Left lung (tissue), 10 donors: ENCODE measurements around the gene DDX51. TPM values are rescaled to one million over a fixed set of nuclear protein-coding genes. Genes with fewer than 3 reads are reported as not detected.

Experiments
- ATAC-seq: fragments of 200-7000 bp; cut with Tn5 transposase; one replicate; pipeline ENCODE4 v1.9.1; 2020; ENCODE audit warnings: moderate library complexity
- DNase-seq, 4 donors: peaks; one replicate each; pipeline ENCODE4 v3.0.0-alpha.2; 2013 to 2020
- H3K27ac ChIP-seq, 2 donors: fragments of 200-600 bp; sonication (generic) in 1 of 2; one replicate each; pipeline versions ENCODE4 v1.5.0 to v1.8.0; 2020 to 2021
- H3K27me3 ChIP-seq, 2 donors: fragments of 200-600 bp; sonication (generic) in 1 of 2; one replicate each; pipeline versions ENCODE4 v1.5.0 to v1.8.0; 2020 to 2021
- H3K36me3 ChIP-seq, 2 donors: fragments of 200-600 bp; sonication (generic) in 1 of 2; one replicate each; pipeline versions ENCODE4 v1.5.0 to v1.8.0; 2020 to 2021
- H3K4me1 ChIP-seq, 2 donors: fragments of 200-600 bp; one replicate each; pipeline ENCODE4 v1.8.0; 2021
- H3K4me3 ChIP-seq, 2 donors: fragments of 200-600 bp; sonication (generic) in 1 of 2; one replicate each; pipeline versions ENCODE4 v1.5.0 to v1.8.0; 2020 to 2021; ENCODE audit warnings: mild to moderate bottlenecking in 1 of 2
- H3K9me3 ChIP-seq, 2 donors: fragments of 200-600 bp; sonication (generic) in 1 of 2; one replicate each; pipeline versions ENCODE4 v1.5.0 to v1.8.0; 2020 to 2021
- intact Hi-C, 2 donors: fragments of 100-400 bp; cut with DNase I; formaldehyde crosslinking; loops; one replicate each; pipeline versions ENCODE4 v1.11.2 to v1.14.2; 2022
- polyA plus RNA-seq, 6 donors: library from polyadenylated mRNA; unstranded; fragments of 120-200 nt; gene quantifications; one replicate each; pipeline ENCODE4 v1.2.1, GENCODE V29; 2013; ENCODE audit not compliant: insufficient read length in 6 of 6
- total RNA-seq, 2 donors: library from RNA; stranded (reverse); fragmentation: NEBNext Ultra II Directional; extraction: Animal tissue kit (Norgen Biotek cat#: 25700); gene quantifications; one replicate each; pipeline ENCODE4 v1.2.1, GENCODE V29; 2021
- TF ChIP-seq, protein P1 (sequence below), 2 donors: fragments of 200-600 bp; sonication (generic) in 1 of 2; IDR thresholded peaks; one replicate each; pipeline versions ENCODE4 v1.5.0 to v1.8.0; 2021; ENCODE audit warnings: antibody characterized with exemption in 2 of 2
- donor health status: DM: no; HTN: yes; CAD: no.
- donor health status: DM: no; HTN: no; CAD: no.

DDX51 gene
- total and polyA plus RNA-seq, 8 donors: 11.7 to 27.6 (median 18.6) TPM

DNA sequence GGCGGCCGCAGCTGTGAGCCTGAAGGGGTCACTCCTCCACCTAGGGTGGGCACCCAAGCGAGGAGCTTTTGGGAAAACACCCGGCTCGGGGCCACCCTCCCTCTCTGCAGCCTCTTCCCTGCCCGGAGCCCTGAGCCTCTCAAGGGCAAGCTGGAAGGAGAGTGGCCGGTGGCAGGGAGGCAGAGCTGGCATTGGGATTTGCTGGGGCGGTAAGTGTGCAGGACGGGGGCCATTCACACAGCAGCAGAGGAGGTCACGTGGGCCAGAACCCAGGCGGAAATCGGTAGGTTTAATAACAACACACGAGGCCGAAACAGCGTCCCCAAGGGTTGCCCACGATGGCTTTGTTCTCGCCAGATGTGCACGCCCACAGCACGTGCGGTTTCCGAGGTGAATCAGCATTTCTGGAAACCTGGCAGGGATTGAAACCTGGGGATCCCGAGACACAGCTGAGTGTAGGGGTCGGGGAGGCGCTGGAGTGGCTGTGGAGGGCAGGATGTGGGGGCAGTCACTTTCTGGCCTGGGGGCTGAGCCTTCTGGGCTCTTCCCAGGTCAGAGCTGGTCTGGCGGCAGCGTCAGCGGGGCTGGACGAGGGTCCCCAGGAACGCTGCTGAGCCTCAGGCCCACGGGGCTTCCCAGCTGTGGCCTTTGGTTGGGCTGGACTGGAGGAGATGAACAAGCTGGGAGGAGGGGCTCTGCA is 23.6 kb upstream of the DDX51 start:
- intact Hi-C loops: no loop called here

DNA sequence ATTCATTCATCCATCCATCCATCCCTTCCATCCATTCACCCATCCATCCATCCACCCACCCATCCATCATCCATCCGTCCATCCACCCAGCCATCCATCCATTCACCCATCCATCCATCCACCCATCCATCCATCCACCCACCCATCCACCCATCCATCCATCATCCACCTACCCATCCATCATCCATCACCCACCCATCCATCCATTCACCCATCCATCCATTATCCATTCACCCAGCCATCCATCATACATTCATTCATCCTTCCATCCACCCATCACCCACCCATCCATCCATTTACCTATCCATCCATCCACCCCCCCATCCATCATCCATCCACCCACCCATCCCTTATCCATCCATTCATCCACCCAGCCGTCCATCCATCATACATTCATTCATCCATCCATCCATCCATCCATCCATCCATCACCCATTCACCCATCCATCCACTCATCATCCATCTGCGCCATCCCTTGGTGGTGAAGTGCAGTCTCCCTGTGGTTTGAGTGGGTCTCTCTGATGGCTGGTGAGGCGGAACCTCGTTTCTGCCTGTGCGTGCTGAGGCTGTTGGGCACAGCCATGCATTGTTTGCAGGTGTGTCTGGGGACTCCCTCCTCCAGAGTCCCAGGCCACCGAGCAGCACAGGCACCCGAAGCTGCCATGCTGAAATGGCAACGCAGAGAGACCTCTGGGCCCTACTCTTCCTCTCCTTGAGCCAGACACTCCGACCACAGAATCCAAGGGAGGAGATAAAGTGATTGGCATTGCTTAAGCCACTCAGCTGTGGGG is 22.9 kb upstream of the DDX51 start:
- peaks cover 0 to 63% of the 10 kb centered on the region in 2 donors for H3K27me3 ChIP-seq
- H3K9me3 ChIP-seq: no peaks in the 10 kb centered on the region
- no peak overlapping the region for H3K27ac ChIP-seq
- intact Hi-C loops: no loop called here
- TF ChIP-seq, protein P1, sequence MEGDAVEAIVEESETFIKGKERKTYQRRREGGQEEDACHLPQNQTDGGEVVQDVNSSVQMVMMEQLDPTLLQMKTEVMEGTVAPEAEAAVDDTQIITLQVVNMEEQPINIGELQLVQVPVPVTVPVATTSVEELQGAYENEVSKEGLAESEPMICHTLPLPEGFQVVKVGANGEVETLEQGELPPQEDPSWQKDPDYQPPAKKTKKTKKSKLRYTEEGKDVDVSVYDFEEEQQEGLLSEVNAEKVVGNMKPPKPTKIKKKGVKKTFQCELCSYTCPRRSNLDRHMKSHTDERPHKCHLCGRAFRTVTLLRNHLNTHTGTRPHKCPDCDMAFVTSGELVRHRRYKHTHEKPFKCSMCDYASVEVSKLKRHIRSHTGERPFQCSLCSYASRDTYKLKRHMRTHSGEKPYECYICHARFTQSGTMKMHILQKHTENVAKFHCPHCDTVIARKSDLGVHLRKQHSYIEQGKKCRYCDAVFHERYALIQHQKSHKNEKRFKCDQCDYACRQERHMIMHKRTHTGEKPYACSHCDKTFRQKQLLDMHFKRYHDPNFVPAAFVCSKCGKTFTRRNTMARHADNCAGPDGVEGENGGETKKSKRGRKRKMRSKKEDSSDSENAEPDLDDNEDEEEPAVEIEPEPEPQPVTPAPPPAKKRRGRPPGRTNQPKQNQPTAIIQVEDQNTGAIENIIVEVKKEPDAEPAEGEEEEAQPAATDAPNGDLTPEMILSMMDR (IDR thresholded peaks at IDR 0.05): no peak
- ATAC-seq (no peak), DNase-seq (no peak)
- no peaks in the 10 kb centered on the region for H3K36me3 ChIP-seq
- peaks cover 6 to 18% of the 10 kb centered on the region in 2 donors for H3K4me1 ChIP-seq
- H3K4me3 ChIP-seq: no peak overlapping the region

More for the DNA sequence above, 23.6 kb upstream of the DDX51 start:
- peaks cover 5 to 11% of the 10 kb centered on the region in 2 donors for H3K4me1 ChIP-seq
- H3K4me3 ChIP-seq: no peak overlapping the region
- H3K9me3 ChIP-seq: no peaks in the 10 kb centered on the region
- peak in 1 of 4 donors; percentile 70 for DNase-seq
- H3K27me3 ChIP-seq: peaks cover 0 to 67% of the 10 kb centered on the region in 2 donors
- no peaks in the 10 kb centered on the region for H3K36me3 ChIP-seq
- no peak for ATAC-seq
- TF ChIP-seq, protein P1 (IDR thresholded peaks at IDR 0.05): no peak
- H3K27ac ChIP-seq: no peak overlapping the region

DNA sequence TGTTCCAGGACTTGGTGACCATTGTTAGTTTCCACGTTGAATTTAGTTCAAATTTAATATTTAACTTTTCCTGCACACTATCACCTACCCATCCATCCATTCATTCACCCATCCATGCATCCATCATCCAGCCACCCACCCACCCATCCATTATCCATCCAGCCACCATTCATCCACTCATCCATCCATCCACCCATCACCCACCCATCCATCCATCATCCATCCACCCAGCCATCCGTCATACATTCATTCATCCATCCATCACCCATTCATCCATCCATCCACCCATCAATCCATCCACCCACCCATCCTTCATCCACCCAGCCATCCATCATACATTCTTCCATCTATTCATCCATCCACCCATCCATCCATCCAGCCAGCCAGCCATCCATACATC is 22.0 kb upstream of the DDX51 start:
- intact Hi-C loops: no loop called here
- Histone ChIP-seq H3K4me1 (peaks cover 6 to 18% of the 10 kb centered on the region in 2 donors), H3K36me3 (no peaks in the 10 kb centered on the region), H3K27ac (no peak overlapping the region), H3K4me3 (no peak overlapping the region), H3K27me3 (peaks cover 0 to 54% of the 10 kb centered on the region in 2 donors), H3K9me3 (no peaks in the 10 kb centered on the region)
- no peak for ATAC-seq
- no peak for DNase-seq
- TF ChIP-seq, protein P1 (IDR thresholded peaks at IDR 0.05): no peak

DNA sequence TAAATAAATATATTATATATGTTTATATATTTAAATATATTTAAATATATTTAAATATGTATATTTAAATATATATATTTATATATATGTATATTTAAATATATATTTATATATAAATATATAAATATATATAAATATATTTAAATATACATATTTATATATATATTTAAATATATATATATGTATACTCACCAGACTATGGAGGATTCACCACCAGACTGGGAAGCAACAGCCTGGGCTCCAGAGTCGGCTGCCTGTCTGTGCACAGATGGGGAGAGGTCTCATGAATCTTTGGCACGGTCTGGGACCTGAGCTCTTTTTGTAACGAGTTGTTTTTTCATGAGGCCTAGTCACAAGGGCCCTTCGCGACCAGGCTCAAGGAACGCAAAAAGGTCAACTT is 21.5 kb upstream of the DDX51 start:
- intact Hi-C loops: no loop called here
- Histone ChIP-seq H3K27me3 (peaks cover 0 to 49% of the 10 kb centered on the region in 2 donors), H3K9me3 (no peaks in the 10 kb centered on the region), H3K36me3 (no peaks in the 10 kb centered on the region), H3K27ac (no peak overlapping the region), H3K4me3 (no peak overlapping the region), H3K4me1 (peaks cover 6 to 18% of the 10 kb centered on the region in 2 donors)
- ATAC-seq (no peak), DNase-seq (no peak)
- TF ChIP-seq, protein P1 (IDR thresholded peaks at IDR 0.05): no peak

DNA sequence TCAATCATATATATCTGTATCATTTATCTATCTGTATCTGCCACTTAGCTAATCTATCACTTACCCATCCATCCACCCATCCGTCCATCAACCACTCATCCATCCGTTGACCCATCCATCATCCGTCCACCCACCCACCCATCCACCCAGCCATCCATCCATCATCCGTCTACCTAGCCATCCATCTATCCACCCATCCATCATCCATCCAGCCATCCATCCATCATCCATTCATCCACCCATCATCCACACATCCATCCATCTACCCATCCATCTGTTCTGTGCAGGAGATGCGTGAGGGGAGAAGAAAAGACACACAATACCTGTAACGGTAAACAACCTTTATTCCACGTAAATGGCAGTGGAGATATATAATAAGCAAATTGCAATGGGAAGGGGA is 20.3 kb upstream of the DDX51 start:
- intact Hi-C loops: no loop called here
- TF ChIP-seq, protein P1 (IDR thresholded peaks at IDR 0.05): no peak
- no peak overlapping the region for H3K4me3 ChIP-seq
- peaks cover 0 to 37% of the 10 kb centered on the region in 2 donors for H3K27me3 ChIP-seq
- H3K9me3 ChIP-seq: no peaks in the 10 kb centered on the region
- H3K4me1 ChIP-seq: peaks cover 6 to 18% of the 10 kb centered on the region in 2 donors
- ATAC-seq: no peak
- H3K27ac ChIP-seq: no peak overlapping the region
- no peak for DNase-seq
- H3K36me3 ChIP-seq: no peaks in the 10 kb centered on the region
